PC-3 (cell line): ENCODE measurements around the gene NUDT3. TPM values are rescaled to one million over a fixed set of nuclear protein-coding genes. Genes with fewer than 3 reads are reported as not detected.
A peak's percentile ranks its signal among the peaks of the same experiment; 100 is the strongest.

ENCODE experiments used
- ATAC-seq: fragments of 200-7000 bp; cut with Tn5 transposase; 2 replicates; pipeline ENCODE4 v1.9.1; 2020; ENCODE audit warnings: mild to moderate bottlenecking, moderate library complexity
- BruUV-seq: library from RNA; stranded (reverse); fragments of 400-500 nt; replicated peaks from 2 replicates; lab custom pipeline; 2021; lab: Mats Ljungman, UMichigan
- CTCF ChIA-PET: fragments of 300-600 bp; sonication (Branson Sonifier 250); formaldehyde crosslinking; loops from one replicate; lab custom pipeline; 2022; ENCODE audit warnings: antibody characterized with exemption; lab: Charles Lee
- POLR2A ChIA-PET: fragments of 300-600 bp; sonication (Branson Sonifier 250); formaldehyde crosslinking; loops from one replicate; lab custom pipeline; 2022; ENCODE audit warnings: antibody characterized with exemption; ENCODE audit not compliant: unreplicated experiment; lab: Charles Lee
- DNase-seq: peaks from one replicate; pipeline ENCODE4 v3.0.0-alpha.2; 2015
- H2AFZ ChIP-seq: fragments of 300-600 bp; sonication (generic); 2 replicates; pipeline ENCODE4 v1.6.0; 2016; ENCODE audit warnings: antibody characterized with exemption, low read length
- H3F3A ChIP-seq: fragments of 300-600 bp; sonication (generic); one replicate; pipeline ENCODE4 v1.6.0; 2017; ENCODE audit warnings: antibody characterized with exemption, low read length, control low read depth, mild to moderate bottlenecking; ENCODE audit not compliant: unreplicated experiment
- H3K27ac ChIP-seq: fragments of 300-600 bp; sonication (generic); 2 replicates; pipeline ENCODE4 v1.5.1; 2016; ENCODE audit warnings: mild to moderate bottlenecking, low read length
- H3K27me3 ChIP-seq: fragments of 300-600 bp; sonication (generic); 2 replicates; pipeline ENCODE4 v1.6.1; 2016; ENCODE audit warnings: low read length, mixed read lengths
- H3K36me3 ChIP-seq: fragments of 300-600 bp; sonication (generic); 2 replicates; pipeline ENCODE4 v1.6.1; 2016; ENCODE audit warnings: low read depth, mixed run types, low read length, mixed read lengths
- H3K4me1 ChIP-seq: fragments of 300-600 bp; sonication (generic); 2 replicates; pipeline ENCODE4 v1.5.1; 2016; ENCODE audit warnings: low read length; ENCODE audit not compliant: insufficient read depth
- H3K4me2 ChIP-seq: fragments of 300-600 bp; sonication (generic); 2 replicates; pipeline ENCODE4 v1.6.0; 2016; ENCODE audit warnings: low read length
- H3K4me3 ChIP-seq: fragments of 300-600 bp; sonication (generic); 2 replicates; pipeline ENCODE4 v1.5.1; 2016; ENCODE audit warnings: mild to moderate bottlenecking, low read length, mixed read lengths
- H3K79me2 ChIP-seq: fragments of 300-600 bp; sonication (generic); 2 replicates; pipeline ENCODE4 v1.6.1; 2017; ENCODE audit warnings: low read length, mixed read lengths
- H3K9ac ChIP-seq: fragments of 300-600 bp; sonication (generic); 2 replicates; pipeline ENCODE4 v1.6.0; 2016; ENCODE audit warnings: mild to moderate bottlenecking, low read length
- H3K9me2 ChIP-seq: fragments of 300-600 bp; sonication (generic); replicated peaks from 2 replicates; pipeline ENCODE4 v1.6.1; 2016; ENCODE audit warnings: mixed run types, low read length, mixed read lengths
- H3K9me3 ChIP-seq: fragments of 300-600 bp; sonication (generic); 2 replicates; pipeline ENCODE4 v1.6.1; 2016; ENCODE audit warnings: low read length, mixed read lengths
- H4K20me1 ChIP-seq: fragments of 300-600 bp; sonication (generic); 2 replicates; pipeline ENCODE4 v1.6.1; 2016; ENCODE audit warnings: low read length, mixed read lengths
- EZH2 ChIP-seq: fragments of 300-600 bp; sonication (generic); IDR thresholded peaks from one replicate; pipeline ENCODE4 v1.6.1; 2017; ENCODE audit warnings: antibody characterized with exemption, mild to moderate bottlenecking, low read length; ENCODE audit not compliant: unreplicated experiment
- EZH2phosphoT487 ChIP-seq: fragments of 300-600 bp; sonication (generic); IDR thresholded peaks from 2 replicates; pipeline ENCODE4 v1.6.1; 2018; ENCODE audit warnings: mild to moderate bottlenecking, antibody characterized with exemption, low read length, borderline replicate concordance
- intact Hi-C: fragments of 100-400 bp; cut with micrococcal nuclease; formaldehyde crosslinking; loops from 2 replicates; pipeline ENCODE4 v1.9.0; 2023
- total RNA-seq: library from RNA; depleted of rRNA; stranded (reverse); fragments of >200 nt; gene quantifications from 2 replicates; pipeline ENCODE4 v1.2.3, GENCODE V29; 2014
- TF ChIP-seq, protein P1 (sequence below): fragments of 300-600 bp; sonication (generic); conservative IDR thresholded peaks from 2 replicates; pipeline ENCODE4 v1.5.1; 2017; ENCODE audit warnings: antibody characterized with exemption, low read depth, mild to moderate bottlenecking, low read length

NUDT3 gene
- total RNA-seq, 1 experiment from 2014 or later = 24.6 TPM

- intact Hi-C loops = loop anchor here (2.0 kb wide), 2 partner anchors 51 to 93 kb away; partner anchors contain the start of genes NUDT3 and SMIM29
- H3K4me1 ChIP-seq = peaks cover 46% of the 10 kb centered on the region
- H3K36me3 ChIP-seq = peaks cover 8% of the 10 kb centered on the region; the same call in 1 of the 2 replicates
- peak overlapping the region; percentile 36; the same call in 1 of the 2 replicates for H3K4me3 ChIP-seq
- H3K79me2 ChIP-seq = peaks cover 75% of the 10 kb centered on the region
- no peaks in the 10 kb centered on the region for H3K9me3 ChIP-seq
- ChIA-PET POLR2A (interaction anchor here (0.7 kb wide), 1 partner anchor 105 kb away, joined by 9 read pairs; the partner anchor contains the start of gene HMGA1), CTCF (interaction anchor here (1.0 kb wide), 1 partner anchor 177 kb away, joined by 5 read pairs; no protein-coding TSS in a partner anchor)
- peaks cover 8% of the 10 kb centered on the region for H3F3A ChIP-seq
- H3K9ac ChIP-seq = no peak overlapping the region
- no peaks in the 10 kb centered on the region for H3K27me3 ChIP-seq
- peak overlapping the region; percentile 68 for H3K4me2 ChIP-seq
- H3K27ac ChIP-seq = peak overlapping the region; percentile 72
- H3K9me2 ChIP-seq = no peaks in the 10 kb centered on the region
- DNase-seq = peak; percentile 96
- TF ChIP-seq EZH2phosphoT487 = no peak
- TF ChIP-seq, protein P1, sequence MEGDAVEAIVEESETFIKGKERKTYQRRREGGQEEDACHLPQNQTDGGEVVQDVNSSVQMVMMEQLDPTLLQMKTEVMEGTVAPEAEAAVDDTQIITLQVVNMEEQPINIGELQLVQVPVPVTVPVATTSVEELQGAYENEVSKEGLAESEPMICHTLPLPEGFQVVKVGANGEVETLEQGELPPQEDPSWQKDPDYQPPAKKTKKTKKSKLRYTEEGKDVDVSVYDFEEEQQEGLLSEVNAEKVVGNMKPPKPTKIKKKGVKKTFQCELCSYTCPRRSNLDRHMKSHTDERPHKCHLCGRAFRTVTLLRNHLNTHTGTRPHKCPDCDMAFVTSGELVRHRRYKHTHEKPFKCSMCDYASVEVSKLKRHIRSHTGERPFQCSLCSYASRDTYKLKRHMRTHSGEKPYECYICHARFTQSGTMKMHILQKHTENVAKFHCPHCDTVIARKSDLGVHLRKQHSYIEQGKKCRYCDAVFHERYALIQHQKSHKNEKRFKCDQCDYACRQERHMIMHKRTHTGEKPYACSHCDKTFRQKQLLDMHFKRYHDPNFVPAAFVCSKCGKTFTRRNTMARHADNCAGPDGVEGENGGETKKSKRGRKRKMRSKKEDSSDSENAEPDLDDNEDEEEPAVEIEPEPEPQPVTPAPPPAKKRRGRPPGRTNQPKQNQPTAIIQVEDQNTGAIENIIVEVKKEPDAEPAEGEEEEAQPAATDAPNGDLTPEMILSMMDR = no peak
- peak; percentile 97 for ATAC-seq
- H4K20me1 ChIP-seq = peaks cover 37% of the 10 kb centered on the region; the same call in 1 of the 2 replicates
- BruUV-seq = no TSS peak
- H2AFZ ChIP-seq = no peak overlapping the region
Measured at GRCh38 chr6:34341481-34341971, 50.9 kb downstream of the NUDT3 start.

DNA sequence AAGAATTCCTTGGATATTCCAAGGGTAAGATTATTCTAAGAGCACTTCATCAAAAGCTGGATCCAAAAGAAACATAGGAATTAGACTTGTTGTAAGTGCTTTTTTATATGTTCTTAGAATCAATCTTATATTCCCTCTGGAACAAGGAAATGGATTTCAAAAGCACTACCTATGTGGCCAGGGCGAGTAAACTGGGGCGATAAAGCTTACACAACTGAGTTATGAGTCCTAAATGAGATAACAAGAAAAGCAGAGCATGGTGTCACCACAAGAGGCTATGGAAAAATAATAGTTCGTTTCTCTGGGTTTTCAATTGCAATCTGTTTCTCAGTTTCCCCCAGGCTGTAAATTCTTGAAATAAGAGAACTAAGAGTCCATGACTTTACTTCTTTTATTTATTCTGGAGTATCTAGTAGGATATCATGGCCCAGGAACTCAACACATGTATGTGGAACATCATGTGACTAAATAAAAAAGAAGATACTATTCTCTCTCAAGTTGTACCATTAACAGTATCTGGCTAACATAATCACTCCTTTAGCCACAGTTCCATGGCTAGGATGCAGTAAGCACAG lies 51.5 kb downstream of the NUDT3 start:
- intact Hi-C loops = loop anchor here (2.0 kb wide), 2 partner anchors 52 to 92 kb away; partner anchors contain the start of genes NUDT3 and SMIM29
- H3K4me2 ChIP-seq = peak overlapping the region; percentile 34
- no peak overlapping the region for H2AFZ ChIP-seq
- ATAC-seq (no peak), DNase-seq (no peak)
- TF ChIP-seq, protein P1 = no peak
- TF ChIP-seq EZH2phosphoT487 (no peak), EZH2 (no peak)
- no peaks in the 10 kb centered on the region for H3K9me3 ChIP-seq
- no peaks in the 10 kb centered on the region for H3K9me2 ChIP-seq
- no TSS peak for BruUV-seq
- ChIA-PET CTCF (interaction anchor here (1.0 kb wide), 1 partner anchor 177 kb away, joined by 5 read pairs; no protein-coding TSS in a partner anchor), POLR2A (no interaction called here)
- peaks cover 8% of the 10 kb centered on the region; the same call in 1 of the 2 replicates for H3K36me3 ChIP-seq
- H3K4me1 ChIP-seq = peaks cover 46% of the 10 kb centered on the region
- H3K9ac ChIP-seq = no peak overlapping the region
- peaks cover 37% of the 10 kb centered on the region; the same call in 1 of the 2 replicates for H4K20me1 ChIP-seq
- no peaks in the 10 kb centered on the region for H3K27me3 ChIP-seq
- H3K79me2 ChIP-seq = peaks cover 70% of the 10 kb centered on the region
- H3F3A ChIP-seq = peaks cover 8% of the 10 kb centered on the region
- H3K27ac ChIP-seq = peak overlapping the region; percentile 72
- no peak overlapping the region for H3K4me3 ChIP-seq

- no peaks in the 10 kb centered on the region for H3K27me3 ChIP-seq
- no peak overlapping the region for H3K4me3 ChIP-seq
- no peak overlapping the region for H2AFZ ChIP-seq
- CTCF ChIA-PET = no interaction called here
- H3K9me2 ChIP-seq = no peaks in the 10 kb centered on the region
- intact Hi-C loops = loop anchor here (2.0 kb wide), 2 partner anchors 52 to 92 kb away; partner anchors contain the start of genes NUDT3 and SMIM29
- H3K4me1 ChIP-seq = peaks cover 46% of the 10 kb centered on the region
- H3K9ac ChIP-seq = no peak overlapping the region
- DNase-seq = no peak
- no peaks in the 10 kb centered on the region for H3K9me3 ChIP-seq
- TSS peak; percentile 18 for BruUV-seq
- H3K4me2 ChIP-seq = no peak overlapping the region
- peaks cover 70% of the 10 kb centered on the region for H3K79me2 ChIP-seq
- POLR2A ChIA-PET = no interaction called here
- peaks cover 8% of the 10 kb centered on the region for H3F3A ChIP-seq
- H3K27ac ChIP-seq = peak overlapping the region; percentile 72
- peaks cover 37% of the 10 kb centered on the region; the same call in 1 of the 2 replicates for H4K20me1 ChIP-seq
- ATAC-seq = no peak
- peaks cover 8% of the 10 kb centered on the region; the same call in 1 of the 2 replicates for H3K36me3 ChIP-seq
- TF ChIP-seq EZH2 = no peak
Measured at GRCh38 chr6:34340394-34340793, 52.1 kb downstream of the NUDT3 start.
